ENCODE measurements around the gene TMEM267. TPM values are rescaled to one million over a fixed set of nuclear protein-coding genes. Genes with fewer than 3 reads are reported as not detected.
"Not testable (repeated sequence)": the region's sequence is repeated elsewhere in the genome, so short reads cannot be mapped to it uniquely, and the experiment has no call there.

Gene TMEM267
- total RNA-seq, 1 donor from 2014 or later = 9.4 TPM

GRCh38 chr5:43469671-43470391, 13.8 kb downstream of the TMEM267 start:
- TF ChIP-seq, protein P1, sequence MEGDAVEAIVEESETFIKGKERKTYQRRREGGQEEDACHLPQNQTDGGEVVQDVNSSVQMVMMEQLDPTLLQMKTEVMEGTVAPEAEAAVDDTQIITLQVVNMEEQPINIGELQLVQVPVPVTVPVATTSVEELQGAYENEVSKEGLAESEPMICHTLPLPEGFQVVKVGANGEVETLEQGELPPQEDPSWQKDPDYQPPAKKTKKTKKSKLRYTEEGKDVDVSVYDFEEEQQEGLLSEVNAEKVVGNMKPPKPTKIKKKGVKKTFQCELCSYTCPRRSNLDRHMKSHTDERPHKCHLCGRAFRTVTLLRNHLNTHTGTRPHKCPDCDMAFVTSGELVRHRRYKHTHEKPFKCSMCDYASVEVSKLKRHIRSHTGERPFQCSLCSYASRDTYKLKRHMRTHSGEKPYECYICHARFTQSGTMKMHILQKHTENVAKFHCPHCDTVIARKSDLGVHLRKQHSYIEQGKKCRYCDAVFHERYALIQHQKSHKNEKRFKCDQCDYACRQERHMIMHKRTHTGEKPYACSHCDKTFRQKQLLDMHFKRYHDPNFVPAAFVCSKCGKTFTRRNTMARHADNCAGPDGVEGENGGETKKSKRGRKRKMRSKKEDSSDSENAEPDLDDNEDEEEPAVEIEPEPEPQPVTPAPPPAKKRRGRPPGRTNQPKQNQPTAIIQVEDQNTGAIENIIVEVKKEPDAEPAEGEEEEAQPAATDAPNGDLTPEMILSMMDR (IDR thresholded peaks at IDR 0.05; ENCODE audit: unreplicated experiment) = no peak
- Mint-ChIP-seq H3K27me3 (ENCODE audit: low read depth) (no peaks in the 10 kb centered on the region), H3K36me3 (peaks cover 61% of the 10 kb centered on the region), H3K27ac (no peak overlapping the region), H3K4me1 (peaks cover 6% of the 10 kb centered on the region), H3K9me3 (peaks cover 62% of the 10 kb centered on the region), H3K4me3 (no peak overlapping the region)
- DNase-seq (ENCODE audit: low spot score in 2 of 2, unreplicated experiment in 2 of 2) = no peak

GRCh38 chr5:43467100-43467499, 16.6 kb downstream of the TMEM267 start:
- no peak overlapping the region for H3K4me3 Mint-ChIP-seq
- H3K27me3 Mint-ChIP-seq (ENCODE audit: low read depth) = no peaks in the 10 kb centered on the region
- TF ChIP-seq, protein P1 (IDR thresholded peaks at IDR 0.05; ENCODE audit: unreplicated experiment) = no peak
- peaks cover 50% of the 10 kb centered on the region for H3K9me3 Mint-ChIP-seq
- no peak overlapping the region for H3K27ac Mint-ChIP-seq
- peaks cover 6% of the 10 kb centered on the region for H3K4me1 Mint-ChIP-seq
- H3K36me3 Mint-ChIP-seq = peaks cover 47% of the 10 kb centered on the region
- no peak for DNase-seq (ENCODE audit: low spot score in 2 of 2, unreplicated experiment in 2 of 2)

GRCh38 chr5:43465455-43465854, 18.2 kb downstream of the TMEM267 start:
- peaks cover 39% of the 10 kb centered on the region for H3K36me3 Mint-ChIP-seq
- not testable (repeated sequence) for H3K4me1 Mint-ChIP-seq

GRCh38 chr5:43461066-43461465, 22.6 kb downstream of the TMEM267 start:
- Mint-ChIP-seq H3K27me3 (ENCODE audit: low read depth) (no peaks in the 10 kb centered on the region), H3K4me3 (no peak overlapping the region), H3K9me3 (peaks cover 46% of the 10 kb centered on the region), H3K4me1 (no peaks in the 10 kb centered on the region), H3K27ac (no peak overlapping the region), H3K36me3 (peaks cover 35% of the 10 kb centered on the region)
- TF ChIP-seq, protein P1 (IDR thresholded peaks at IDR 0.05; ENCODE audit: unreplicated experiment) = no peak
- DNase-seq (ENCODE audit: low spot score in 2 of 2, unreplicated experiment in 2 of 2) = no peak

More at GRCh38 chr5:43465455-43465854, 18.2 kb downstream of the TMEM267 start:
- not testable (repeated sequence) for DNase-seq (ENCODE audit: low spot score in 2 of 2, unreplicated experiment in 2 of 2); H3K27ac Mint-ChIP-seq; H3K4me3 Mint-ChIP-seq; H3K27me3 Mint-ChIP-seq (ENCODE audit: low read depth)
- H3K9me3 Mint-ChIP-seq = peaks cover 41% of the 10 kb centered on the region

GRCh38 chr5:43456556-43456955, 27.1 kb downstream of the TMEM267 start:
- H3K27me3 Mint-ChIP-seq (ENCODE audit: low read depth) = no peaks in the 10 kb centered on the region
- no peak for DNase-seq (ENCODE audit: low spot score in 2 of 2, unreplicated experiment in 2 of 2)
- H3K4me1 Mint-ChIP-seq = no peaks in the 10 kb centered on the region
- TF ChIP-seq, protein P1 (IDR thresholded peaks at IDR 0.05; ENCODE audit: unreplicated experiment) = no peak
- H3K36me3 Mint-ChIP-seq = peaks cover 35% of the 10 kb centered on the region
- no peak overlapping the region for H3K27ac Mint-ChIP-seq
- peaks cover 34% of the 10 kb centered on the region for H3K9me3 Mint-ChIP-seq
- H3K4me3 Mint-ChIP-seq = no peak overlapping the region

DNA sequence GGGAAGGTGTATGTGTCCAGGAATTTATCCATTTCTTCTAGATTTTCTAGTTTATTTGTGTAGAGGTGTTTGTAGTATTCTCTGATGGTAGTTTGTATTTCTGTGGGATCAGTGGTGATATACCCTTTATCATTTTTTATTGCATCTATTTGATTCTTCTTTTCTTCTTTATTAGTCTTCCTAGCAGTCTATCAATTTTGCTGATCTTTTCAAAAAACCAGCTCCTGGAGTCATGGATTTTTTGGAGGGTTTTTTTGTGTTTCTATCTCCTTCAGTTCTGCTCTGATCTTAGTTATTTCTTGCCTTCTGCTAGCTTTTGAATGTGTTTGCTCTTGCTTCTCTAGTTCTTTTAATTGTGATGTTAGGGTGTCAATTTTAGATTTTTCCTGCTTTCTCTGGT, 42.1 kb downstream of the TMEM267 start:
- peaks cover 57% of the 10 kb centered on the region for H3K9me3 Mint-ChIP-seq
- not testable (repeated sequence) for H3K27me3 Mint-ChIP-seq (ENCODE audit: low read depth); H3K27ac Mint-ChIP-seq; H3K4me3 Mint-ChIP-seq; H3K4me1 Mint-ChIP-seq; DNase-seq (ENCODE audit: low spot score in 2 of 2, unreplicated experiment in 2 of 2)
- H3K36me3 Mint-ChIP-seq = peaks cover 23% of the 10 kb centered on the region

Measured in mesothelial cell of epicardium (in vitro differentiated cells).